ENCODE results near the gene CFAP91.
A peak's percentile ranks its signal among the peaks of the same experiment; 100 is the strongest.

The CFAP91 gene

DNA sequence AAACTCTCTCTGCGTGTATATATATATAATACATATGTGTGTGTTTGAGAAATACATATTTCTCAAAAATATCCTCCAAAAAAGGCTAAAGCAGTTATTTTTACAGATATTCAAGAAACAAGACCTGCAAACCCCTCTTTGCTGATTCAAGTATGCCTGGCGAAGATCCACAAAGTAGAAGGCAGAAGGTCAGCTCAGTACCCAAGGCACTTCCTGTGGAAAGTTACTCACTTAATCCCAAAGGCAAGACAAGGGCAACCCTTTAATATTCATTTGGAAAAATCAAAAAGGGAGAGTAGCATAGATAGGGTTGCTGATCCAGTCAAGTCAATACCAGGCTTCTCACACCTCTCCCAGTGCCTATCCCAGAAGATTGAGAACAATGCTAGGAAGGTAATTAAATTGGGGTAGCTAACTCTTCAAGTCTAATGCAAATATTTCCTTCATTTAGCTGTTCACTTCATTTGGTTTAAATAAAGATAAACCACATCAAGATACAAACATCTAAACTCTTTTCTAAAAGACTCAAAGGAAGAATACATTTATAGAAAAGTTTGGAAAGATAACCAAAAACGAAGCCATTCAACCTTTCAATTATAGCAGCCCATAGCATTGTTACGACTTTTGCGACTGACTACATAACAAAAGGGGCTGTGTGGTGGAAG, 32.8 kb upstream of the CFAP91 start:
- no peak for DNase-seq (ENCODE audit: low read depth)
- no peak overlapping the region for H3K4me3 ChIP-seq (ENCODE audit: control insufficient read depth, low read depth, low read length)
- TF ChIP-seq, protein P1, sequence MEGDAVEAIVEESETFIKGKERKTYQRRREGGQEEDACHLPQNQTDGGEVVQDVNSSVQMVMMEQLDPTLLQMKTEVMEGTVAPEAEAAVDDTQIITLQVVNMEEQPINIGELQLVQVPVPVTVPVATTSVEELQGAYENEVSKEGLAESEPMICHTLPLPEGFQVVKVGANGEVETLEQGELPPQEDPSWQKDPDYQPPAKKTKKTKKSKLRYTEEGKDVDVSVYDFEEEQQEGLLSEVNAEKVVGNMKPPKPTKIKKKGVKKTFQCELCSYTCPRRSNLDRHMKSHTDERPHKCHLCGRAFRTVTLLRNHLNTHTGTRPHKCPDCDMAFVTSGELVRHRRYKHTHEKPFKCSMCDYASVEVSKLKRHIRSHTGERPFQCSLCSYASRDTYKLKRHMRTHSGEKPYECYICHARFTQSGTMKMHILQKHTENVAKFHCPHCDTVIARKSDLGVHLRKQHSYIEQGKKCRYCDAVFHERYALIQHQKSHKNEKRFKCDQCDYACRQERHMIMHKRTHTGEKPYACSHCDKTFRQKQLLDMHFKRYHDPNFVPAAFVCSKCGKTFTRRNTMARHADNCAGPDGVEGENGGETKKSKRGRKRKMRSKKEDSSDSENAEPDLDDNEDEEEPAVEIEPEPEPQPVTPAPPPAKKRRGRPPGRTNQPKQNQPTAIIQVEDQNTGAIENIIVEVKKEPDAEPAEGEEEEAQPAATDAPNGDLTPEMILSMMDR (IDR thresholded peaks at IDR 0.05; ENCODE audit: control insufficient read depth, insufficient read depth, low read depth, low read length, missing control alignments), result no peak

DNA sequence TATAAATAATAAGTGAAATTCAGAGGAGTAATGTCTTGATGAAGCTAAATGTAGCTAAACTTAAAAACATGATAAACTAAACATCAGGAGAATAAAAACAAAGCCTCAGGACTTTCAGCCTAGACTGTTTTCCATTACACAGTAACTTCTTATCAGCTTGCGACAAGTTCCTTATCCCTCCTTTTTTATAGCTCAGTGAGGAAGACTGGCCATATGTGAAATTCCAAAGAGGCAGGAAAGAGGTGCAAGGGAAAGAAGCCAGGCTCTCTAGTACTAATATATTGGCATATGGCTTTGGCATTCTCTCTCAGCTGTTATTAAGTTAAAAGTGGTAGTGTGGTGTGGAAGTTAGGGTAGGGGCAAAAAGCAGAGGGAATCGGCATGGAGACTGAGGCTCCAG, 30.0 kb upstream of the CFAP91 start:
- TF ChIP-seq, protein P1 (IDR thresholded peaks at IDR 0.05; ENCODE audit: control insufficient read depth, insufficient read depth, low read depth, low read length, missing control alignments), result no peak
- H3K4me3 ChIP-seq (ENCODE audit: control insufficient read depth, low read depth, low read length), result no peak overlapping the region
- no peak for DNase-seq (ENCODE audit: low read depth)

DNA sequence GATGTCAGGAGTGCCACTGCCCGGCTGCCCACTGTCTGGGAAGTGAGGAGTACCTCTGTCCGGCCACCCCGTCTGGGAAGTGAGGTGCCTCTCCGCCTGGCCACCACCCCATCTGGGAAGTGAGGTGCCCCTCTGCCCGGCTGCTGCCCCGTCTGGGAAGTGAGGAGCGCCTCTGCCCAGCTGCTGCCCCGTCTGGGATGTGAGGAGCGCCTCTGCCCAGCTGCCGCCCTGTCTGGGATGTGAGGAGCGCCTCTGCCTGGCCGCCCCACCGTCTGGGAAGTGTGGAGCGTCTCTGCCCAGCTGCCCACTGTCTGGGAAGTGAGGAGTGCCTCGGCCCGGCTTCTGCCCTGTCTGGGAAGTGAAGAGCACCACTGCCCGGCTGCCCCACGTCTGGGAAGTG, 28.9 kb upstream of the CFAP91 start:
- TF ChIP-seq, protein P1 (IDR thresholded peaks at IDR 0.05; ENCODE audit: control insufficient read depth, insufficient read depth, low read depth, low read length, missing control alignments), result no peak
- no peak for DNase-seq (ENCODE audit: low read depth)
- H3K4me3 ChIP-seq (ENCODE audit: control insufficient read depth, low read depth, low read length), result no peak overlapping the region

DNA sequence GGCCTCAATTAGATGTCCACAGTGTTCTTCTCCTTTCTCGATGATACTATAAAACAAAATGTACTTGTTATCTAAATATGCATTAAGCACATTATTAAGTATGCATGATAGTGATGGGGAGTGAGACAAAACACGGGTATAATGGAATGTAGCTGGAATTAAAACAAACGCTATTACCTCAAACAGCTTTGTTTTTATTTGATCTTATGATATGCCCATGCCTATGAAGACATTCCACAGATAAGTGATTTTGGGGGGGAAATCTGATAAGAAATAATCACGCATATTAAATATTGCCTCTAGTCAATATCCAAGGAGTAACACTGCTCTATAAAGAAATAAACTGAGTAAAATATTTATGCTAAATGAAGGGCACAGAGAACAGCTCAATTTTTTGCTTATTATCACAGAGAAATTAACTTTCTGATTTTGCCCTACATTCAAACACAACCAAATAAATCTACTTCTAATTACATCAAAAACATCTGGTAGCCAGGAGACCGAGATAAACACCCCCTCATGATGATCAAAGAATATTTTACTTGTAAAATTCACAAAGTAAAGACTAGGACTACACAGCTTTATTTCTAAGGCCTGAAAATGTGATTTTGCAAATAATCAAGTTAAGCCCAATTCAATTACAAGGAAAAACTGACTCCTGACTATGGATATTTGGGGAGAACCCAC, 27.5 kb upstream of the CFAP91 start:
- H3K4me3 ChIP-seq (ENCODE audit: control insufficient read depth, low read depth, low read length), result no peak overlapping the region
- TF ChIP-seq, protein P1 (IDR thresholded peaks at IDR 0.05; ENCODE audit: control insufficient read depth, insufficient read depth, low read depth, low read length, missing control alignments), result no peak
- DNase-seq (ENCODE audit: low read depth), result no peak

DNA sequence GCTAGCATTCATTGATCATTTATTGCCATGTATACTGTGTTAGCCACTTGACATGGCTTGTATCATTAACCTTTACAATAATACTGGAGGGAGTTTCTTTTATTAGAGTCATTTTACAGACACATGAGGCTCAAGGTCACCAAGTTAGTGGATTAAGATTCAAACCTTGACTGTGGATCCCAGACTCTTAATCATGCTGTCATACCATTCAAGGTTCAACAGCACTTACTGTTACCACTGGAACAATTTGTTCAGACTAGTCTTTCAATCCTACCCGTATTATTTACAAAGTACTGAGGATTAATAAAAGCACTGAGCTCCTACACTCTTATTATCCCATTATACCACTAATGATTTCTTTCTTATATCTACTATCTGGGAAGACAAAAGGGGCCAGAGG, 26.8 kb upstream of the CFAP91 start:
- TF ChIP-seq, protein P1 (IDR thresholded peaks at IDR 0.05; ENCODE audit: control insufficient read depth, insufficient read depth, low read depth, low read length, missing control alignments), result no peak

DNA sequence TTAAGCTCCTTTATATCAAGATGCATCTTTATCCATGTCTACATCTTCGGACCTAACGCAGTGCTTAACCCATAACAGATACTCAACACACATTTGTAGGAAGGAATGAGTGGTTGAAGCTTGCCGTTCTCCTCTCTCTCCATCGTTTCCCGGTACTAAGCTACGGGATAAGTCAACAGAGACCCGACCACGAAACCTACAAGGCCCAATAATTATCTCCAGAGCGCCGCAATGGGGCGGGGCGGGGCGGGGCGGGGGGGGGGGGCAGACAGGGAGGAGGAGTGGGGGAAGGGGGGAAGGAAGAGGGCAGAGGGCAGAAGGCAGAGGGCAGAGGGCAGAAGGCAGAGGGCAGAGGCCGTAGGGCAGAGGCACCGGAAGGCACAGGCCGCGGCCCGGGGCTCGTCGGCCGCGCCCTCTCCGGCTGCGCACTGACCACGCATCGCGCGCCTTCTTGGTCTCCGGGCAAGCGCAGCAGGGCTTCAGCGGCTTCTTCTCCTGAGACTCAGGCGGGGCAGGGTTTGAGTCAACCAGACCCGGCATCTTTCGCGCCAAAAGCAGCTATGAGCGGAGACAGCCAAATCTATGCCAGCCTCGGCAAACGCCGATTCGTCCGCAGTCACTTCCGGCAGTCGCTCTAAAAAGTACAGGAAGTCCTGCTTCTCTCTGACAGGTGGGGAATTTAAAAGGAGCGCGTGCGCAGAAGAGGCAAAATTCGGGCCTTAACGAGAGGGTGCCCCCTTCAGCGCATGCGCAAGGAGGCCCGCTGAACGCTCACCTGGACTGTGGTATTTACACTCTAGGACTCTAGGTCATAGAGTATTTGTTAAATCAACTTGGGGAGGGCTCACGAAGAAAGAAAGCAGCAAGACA, 25.8 kb upstream of the CFAP91 start, which contains the start of gene COX17:
TSS of gene COX17 (minus strand) at position 636 of the 870 bp plus-strand sequence. CDS start at position 540, 96 bp downstream.
- TF ChIP-seq, protein P1 (IDR thresholded peaks at IDR 0.05; ENCODE audit: control insufficient read depth, insufficient read depth, low read depth, low read length, missing control alignments), result no peak
- peak within 1 kb of the TSS; percentile 47 for H3K4me3 ChIP-seq (ENCODE audit: control insufficient read depth, low read depth, low read length)
- peak; percentile 87 for DNase-seq (ENCODE audit: low read depth)

More for the DNA sequence above, 26.8 kb upstream of the CFAP91 start:
- peak overlapping the region; percentile 47 for H3K4me3 ChIP-seq (ENCODE audit: control insufficient read depth, low read depth, low read length)
- no peak for DNase-seq (ENCODE audit: low read depth)
